Measurements from ENCODE around the gene LSM14B. TPM values are rescaled to one million over a fixed set of nuclear protein-coding genes. Genes with fewer than 3 reads are reported as not detected.

The LSM14B gene
- total RNA-seq, 1 donor from 2014 or later = 23.3 TPM

DNA sequence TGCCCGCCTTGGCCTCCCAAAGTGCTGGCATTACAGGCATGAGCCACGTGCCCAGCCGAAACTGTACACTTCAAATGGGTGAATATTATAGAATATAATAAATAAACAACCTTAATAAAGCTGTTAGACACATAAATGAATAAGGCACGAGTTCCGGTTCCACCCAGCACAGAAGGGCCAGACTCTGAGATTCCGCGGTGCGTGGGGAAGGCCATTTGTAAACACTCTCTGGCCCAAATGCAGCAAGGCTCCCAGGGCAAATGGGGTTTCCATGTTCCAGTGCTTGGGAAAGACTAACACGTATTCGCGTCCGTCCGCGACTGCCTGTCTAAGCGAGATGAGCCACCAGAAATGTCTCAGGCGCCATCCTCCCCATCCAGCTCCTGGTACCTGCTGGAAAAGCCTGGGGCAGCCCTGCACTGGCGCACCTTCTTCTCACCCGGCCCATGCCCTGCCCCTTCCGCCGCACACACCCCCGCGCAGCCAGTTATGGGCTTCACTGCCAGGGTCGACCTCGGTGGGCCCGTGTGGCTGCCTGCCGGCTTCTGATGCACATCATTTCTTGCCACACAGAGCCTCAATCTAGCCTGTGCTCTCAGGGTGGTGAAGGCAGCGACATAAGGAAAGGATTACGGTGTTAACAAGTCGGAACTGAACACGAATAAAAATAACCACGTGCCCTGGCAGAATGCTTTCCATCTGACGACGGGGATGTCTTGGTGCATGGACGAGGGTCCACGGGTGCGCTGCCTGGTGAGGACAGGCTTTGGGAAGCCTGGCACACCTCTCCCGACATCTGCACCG is 5.5 kb upstream of the LSM14B start:
- Histone ChIP-seq H3K27me3 (ENCODE audit: control insufficient read depth, insufficient read depth, low read length) (peaks cover 24% of the 10 kb centered on the region), H3K4me3 (ENCODE audit: low read depth, low read length) (no peak overlapping the region), H3K36me3 (ENCODE audit: control insufficient read depth, insufficient read depth, low read length) (no peaks in the 10 kb centered on the region)
- TF ChIP-seq, protein P1, sequence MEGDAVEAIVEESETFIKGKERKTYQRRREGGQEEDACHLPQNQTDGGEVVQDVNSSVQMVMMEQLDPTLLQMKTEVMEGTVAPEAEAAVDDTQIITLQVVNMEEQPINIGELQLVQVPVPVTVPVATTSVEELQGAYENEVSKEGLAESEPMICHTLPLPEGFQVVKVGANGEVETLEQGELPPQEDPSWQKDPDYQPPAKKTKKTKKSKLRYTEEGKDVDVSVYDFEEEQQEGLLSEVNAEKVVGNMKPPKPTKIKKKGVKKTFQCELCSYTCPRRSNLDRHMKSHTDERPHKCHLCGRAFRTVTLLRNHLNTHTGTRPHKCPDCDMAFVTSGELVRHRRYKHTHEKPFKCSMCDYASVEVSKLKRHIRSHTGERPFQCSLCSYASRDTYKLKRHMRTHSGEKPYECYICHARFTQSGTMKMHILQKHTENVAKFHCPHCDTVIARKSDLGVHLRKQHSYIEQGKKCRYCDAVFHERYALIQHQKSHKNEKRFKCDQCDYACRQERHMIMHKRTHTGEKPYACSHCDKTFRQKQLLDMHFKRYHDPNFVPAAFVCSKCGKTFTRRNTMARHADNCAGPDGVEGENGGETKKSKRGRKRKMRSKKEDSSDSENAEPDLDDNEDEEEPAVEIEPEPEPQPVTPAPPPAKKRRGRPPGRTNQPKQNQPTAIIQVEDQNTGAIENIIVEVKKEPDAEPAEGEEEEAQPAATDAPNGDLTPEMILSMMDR (IDR thresholded peaks at IDR 0.05; ENCODE audit: insufficient read depth, low read length, poor library complexity, severe bottlenecking) = no peak
- no peak for DNase-seq (ENCODE audit: low read depth)

DNA sequence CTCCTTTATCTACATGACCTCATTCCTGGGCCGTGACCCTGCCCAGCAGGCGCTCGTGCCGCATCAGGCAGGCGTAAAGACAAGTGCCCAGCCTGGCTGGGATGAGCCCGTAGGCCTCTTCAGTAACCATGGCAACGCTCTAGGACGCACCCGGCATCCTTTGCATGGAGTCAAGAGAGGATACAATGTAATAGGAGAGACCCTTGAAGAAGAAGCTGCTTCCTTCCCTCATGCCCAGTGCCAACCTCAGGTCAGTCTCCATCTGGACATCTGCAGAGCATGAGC is 5.0 kb upstream of the LSM14B start:
- TF ChIP-seq, protein P1 (IDR thresholded peaks at IDR 0.05; ENCODE audit: insufficient read depth, low read length, poor library complexity, severe bottlenecking) = no peak
- Histone ChIP-seq H3K36me3 (ENCODE audit: control insufficient read depth, insufficient read depth, low read length) (no peaks in the 10 kb centered on the region), H3K4me3 (ENCODE audit: low read depth, low read length) (no peak overlapping the region), H3K27me3 (ENCODE audit: control insufficient read depth, insufficient read depth, low read length) (peaks cover 24% of the 10 kb centered on the region)
- no peak for DNase-seq (ENCODE audit: low read depth)

DNA sequence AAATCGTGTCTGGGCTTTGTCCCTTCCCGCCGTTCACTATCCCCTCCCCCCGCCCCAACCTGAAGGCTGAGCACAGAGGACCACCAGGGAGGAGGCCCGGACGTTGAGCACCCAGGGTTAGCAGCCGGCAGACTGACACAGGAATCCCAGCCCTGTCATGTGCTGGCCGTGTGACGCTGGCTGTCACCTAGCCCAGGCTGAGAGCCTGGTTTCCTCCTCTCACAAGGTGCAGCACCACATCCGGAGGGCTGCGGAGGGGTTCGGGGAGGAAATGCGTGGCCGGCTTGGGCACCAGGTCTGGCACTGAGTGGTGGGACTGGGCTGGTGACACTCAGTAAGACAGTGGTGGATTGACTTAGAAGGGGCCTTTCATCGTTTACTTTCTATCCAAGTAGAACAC is 4.6 kb upstream of the LSM14B start:
- Histone ChIP-seq H3K36me3 (ENCODE audit: control insufficient read depth, insufficient read depth, low read length) (no peaks in the 10 kb centered on the region), H3K27me3 (ENCODE audit: control insufficient read depth, insufficient read depth, low read length) (peaks cover 24% of the 10 kb centered on the region), H3K4me3 (ENCODE audit: low read depth, low read length) (no peak overlapping the region)
- no peak for DNase-seq (ENCODE audit: low read depth)
- TF ChIP-seq, protein P1 (IDR thresholded peaks at IDR 0.05; ENCODE audit: insufficient read depth, low read length, poor library complexity, severe bottlenecking) = no peak

DNA sequence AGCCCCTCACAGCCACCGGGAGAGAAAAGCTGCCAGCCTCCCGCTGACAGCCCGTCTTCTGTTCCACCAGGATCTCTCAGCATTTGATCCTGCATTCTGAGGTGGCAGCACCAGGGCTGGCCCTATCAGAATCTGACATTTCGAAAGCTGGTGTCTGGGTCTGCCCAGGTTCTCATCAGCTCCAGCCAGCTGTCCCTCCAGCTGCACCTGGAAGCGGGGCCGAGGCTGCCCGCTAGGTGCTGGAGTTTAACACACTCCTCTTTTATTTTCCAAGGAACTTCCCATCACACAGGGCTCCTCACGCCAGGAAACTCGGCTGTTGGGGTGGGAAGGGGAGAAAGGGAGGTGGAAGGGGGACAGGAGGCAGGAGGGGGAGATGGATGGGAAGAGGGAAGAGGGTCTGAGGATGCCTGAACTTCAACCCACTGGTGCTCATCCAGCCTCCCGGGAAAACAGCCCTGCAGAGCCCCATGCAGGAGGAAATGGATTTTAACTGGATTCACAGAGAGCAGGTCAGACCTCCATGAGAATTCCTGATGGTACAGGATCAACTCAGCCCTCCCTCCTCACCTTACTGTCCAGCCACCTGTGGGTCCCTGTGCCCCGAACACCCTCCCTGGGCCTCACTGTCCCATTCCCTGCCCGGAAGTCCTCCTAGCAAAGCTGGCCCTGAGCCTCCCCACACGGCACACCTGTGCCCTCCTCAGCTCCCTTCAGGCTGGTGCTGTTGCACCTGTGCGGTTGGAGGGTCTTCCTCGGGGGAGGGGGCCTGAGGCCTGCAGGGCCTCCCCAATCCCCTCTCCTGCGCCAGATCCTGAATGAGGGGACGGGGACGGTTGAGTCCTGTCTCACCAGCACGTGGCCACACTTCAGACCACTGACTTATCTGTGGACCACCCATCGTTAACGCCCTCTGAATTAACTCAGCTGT is 3.9 kb upstream of the LSM14B start:
- Histone ChIP-seq H3K27me3 (ENCODE audit: control insufficient read depth, insufficient read depth, low read length) (peaks cover 24% of the 10 kb centered on the region), H3K4me3 (ENCODE audit: low read depth, low read length) (no peak overlapping the region), H3K36me3 (ENCODE audit: control insufficient read depth, insufficient read depth, low read length) (no peaks in the 10 kb centered on the region)
- DNase-seq (ENCODE audit: low read depth) = no peak
- TF ChIP-seq, protein P1 (IDR thresholded peaks at IDR 0.05; ENCODE audit: insufficient read depth, low read length, poor library complexity, severe bottlenecking) = no peak

DNA sequence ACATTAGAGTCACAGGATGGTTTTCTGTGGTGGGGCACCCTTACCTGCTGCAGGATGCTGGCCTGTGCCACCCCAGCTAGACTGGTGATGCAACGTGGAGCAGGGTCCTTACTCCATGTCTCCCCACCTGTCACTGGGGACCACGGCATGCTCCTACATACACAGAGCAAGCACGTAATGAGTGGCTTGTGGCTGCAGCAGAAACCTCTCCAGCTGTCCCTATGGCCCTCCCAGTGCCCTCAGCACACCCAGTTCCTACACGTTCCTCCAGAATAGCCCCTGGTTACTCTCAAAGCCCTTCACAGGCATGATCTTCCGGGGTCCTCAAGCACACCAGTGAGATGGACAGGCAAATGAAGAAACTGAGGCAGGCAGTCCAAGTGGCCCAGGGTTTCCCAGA is 3.2 kb upstream of the LSM14B start:
- DNase-seq (ENCODE audit: low read depth) = no peak
- Histone ChIP-seq H3K36me3 (ENCODE audit: control insufficient read depth, insufficient read depth, low read length) (no peaks in the 10 kb centered on the region), H3K27me3 (ENCODE audit: control insufficient read depth, insufficient read depth, low read length) (peaks cover 24% of the 10 kb centered on the region), H3K4me3 (ENCODE audit: low read depth, low read length) (no peak overlapping the region)
- TF ChIP-seq, protein P1 (IDR thresholded peaks at IDR 0.05; ENCODE audit: insufficient read depth, low read length, poor library complexity, severe bottlenecking) = no peak
